Measurements from ENCODE around the gene PRSS53.

- TF ChIP-seq CTCF (IDR thresholded peaks at IDR 0.05; ENCODE audit: low read length), result no peak
- TF ChIP-seq EZH2 (optimal IDR thresholded peaks at IDR 0.05; ENCODE audit: low read depth, low read length), result no peak
- no peak for TF ChIP-seq EZH2phosphoT487 (IDR thresholded peaks at IDR 0.05; ENCODE audit: low read length)
Measured at GRCh38 chr16:31120129-31120528, 31.4 kb upstream of the PRSS53 start.
